PC-9 (cell line): Measurements from ENCODE around the gene CPD. TPM values are rescaled to one million over a fixed set of nuclear protein-coding genes. Genes with fewer than 3 reads are reported as not detected.

Source experiments
- BruUV-seq: library from RNA; stranded (reverse); fragments of 400-500 nt; replicated peaks from 2 replicates; lab custom pipeline; 2021; lab: Mats Ljungman, UMichigan
- CTCF ChIA-PET: fragments of 300-600 bp; sonication (Branson Sonifier 250); formaldehyde crosslinking; loops from one replicate; lab custom pipeline; 2022; ENCODE audit warnings: antibody characterized with exemption; lab: Charles Lee
- POLR2A ChIA-PET: fragments of 300-600 bp; sonication (Branson Sonifier 250); formaldehyde crosslinking; loops from one replicate; lab custom pipeline; 2022; ENCODE audit warnings: antibody characterized with exemption; ENCODE audit not compliant: unreplicated experiment; lab: Charles Lee
- DNase-seq, 2 experiments: peaks; one replicate each; pipeline versions ENCODE4 v3.0.0 to v3.0.0-alpha.2; 2015 to 2022; ENCODE audit warnings: mixed read lengths in 1 of 2
- H2AFZ ChIP-seq: fragments of 200-600 bp; sonication (generic); 2 replicates; pipeline ENCODE4 v1.8.1; 2017; ENCODE audit warnings: antibody characterized with exemption
- H3F3A ChIP-seq: fragments of 200-600 bp; sonication (generic); 2 replicates; pipeline ENCODE4 v1.8.1; 2017; ENCODE audit warnings: antibody characterized with exemption, mild to moderate bottlenecking, low read depth; ENCODE audit not compliant: insufficient read depth
- H3K27ac ChIP-seq: fragments of 200-600 bp; sonication (generic); 2 replicates; pipeline ENCODE4 v1.6.1; 2016; ENCODE audit warnings: mixed run types
- H3K27me3 ChIP-seq: fragments of 200-600 bp; sonication (generic); 2 replicates; pipeline ENCODE4 v1.6.1; 2016; ENCODE audit warnings: low read depth, mixed run types; ENCODE audit not compliant: insufficient read depth
- H3K36me3 ChIP-seq: fragments of 200-600 bp; sonication (generic); 2 replicates; pipeline ENCODE4 v1.6.1; 2016; ENCODE audit warnings: low read depth, mixed run types
- H3K4me1 ChIP-seq: fragments of 200-600 bp; sonication (generic); replicated peaks from 2 replicates; pipeline ENCODE4 v1.6.1; 2016; ENCODE audit warnings: mixed run types; ENCODE audit not compliant: insufficient read depth
- H3K4me2 ChIP-seq: fragments of 200-600 bp; sonication (generic); 2 replicates; pipeline ENCODE4 v1.6.1; 2017; ENCODE audit warnings: mixed run types
- H3K4me3 ChIP-seq: fragments of 200-600 bp; sonication (generic); 2 replicates; pipeline ENCODE4 v1.6.1; 2016; ENCODE audit warnings: mixed run types
- H3K79me2 ChIP-seq: fragments of 200-600 bp; sonication (generic); 2 replicates; pipeline ENCODE4 v1.6.1; 2017; ENCODE audit warnings: low read depth, mixed run types
- H3K9me2 ChIP-seq: fragments of 200-600 bp; sonication (generic); 2 replicates; pipeline ENCODE4 v1.8.1; 2017; ENCODE audit warnings: mild to moderate bottlenecking; ENCODE audit not compliant: insufficient read depth
- H3K9me3 ChIP-seq: fragments of 200-600 bp; sonication (generic); 2 replicates; pipeline ENCODE4 v1.8.1; 2016; ENCODE audit warnings: low read depth; ENCODE audit not compliant: insufficient read depth
- H4K20me1 ChIP-seq: fragments of 200-600 bp; sonication (generic); 2 replicates; pipeline ENCODE4 v1.8.1; 2017; ENCODE audit not compliant: insufficient read depth
- EZH2 ChIP-seq: fragments of 200-600 bp; sonication (generic); IDR thresholded peaks from 2 replicates; pipeline ENCODE4 v1.8.0; 2017; ENCODE audit warnings: antibody characterized with exemption, low read depth
- intact Hi-C: fragments of 100-400 bp; cut with micrococcal nuclease; formaldehyde crosslinking; loops from one replicate; pipeline ENCODE4 v1.10.0; 2022; ENCODE audit not compliant: unreplicated experiment
- total RNA-seq: library from RNA; stranded (reverse); gene quantifications from 2 replicates; pipeline ENCODE4 v1.2.3, GENCODE V29; 2021
- TF ChIP-seq, protein P1 (sequence below): fragments of 200-600 bp; sonication (generic); conservative IDR thresholded peaks from 2 replicates; pipeline ENCODE4 v1.6.1; 2017; ENCODE audit warnings: mixed run types, antibody characterized with exemption, mild to moderate bottlenecking, moderate library complexity

Gene CPD
- total RNA-seq, 1 experiment from 2014 or later: 55.0 TPM

DNA sequence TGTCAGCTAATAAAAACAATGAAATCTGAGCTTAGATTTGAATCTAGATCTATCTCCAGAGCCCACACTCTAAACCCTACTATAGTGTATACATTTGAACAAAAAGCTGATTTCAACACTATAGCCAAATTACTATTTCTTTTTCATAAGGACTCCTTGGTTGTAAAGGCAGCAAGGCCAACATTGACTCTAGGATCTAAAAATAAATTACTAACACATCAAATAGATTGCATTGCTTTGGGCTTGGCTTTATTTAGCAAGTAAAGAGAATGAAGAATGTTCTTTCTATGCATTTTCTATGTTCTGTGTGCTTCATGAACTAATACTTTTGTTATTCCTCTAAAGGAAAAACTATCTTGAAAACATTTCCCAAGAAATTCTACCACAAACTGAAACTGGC lies 103.8 kb downstream of the CPD start:
- H3K4me3 ChIP-seq: no peak overlapping the region
- CTCF ChIA-PET: no interaction called here
- no peak for DNase-seq
- no TSS peak for BruUV-seq
- H3F3A ChIP-seq: peaks cover 15% of the 10 kb centered on the region; the same call in 1 of the 2 replicates
- peaks cover 5% of the 10 kb centered on the region for H3K4me1 ChIP-seq
- no peaks in the 10 kb centered on the region for H3K9me3 ChIP-seq
- no peak overlapping the region for H3K27ac ChIP-seq
- H3K27me3 ChIP-seq: no peaks in the 10 kb centered on the region
- H4K20me1 ChIP-seq: peaks cover 4% of the 10 kb centered on the region; the same call in 1 of the 2 replicates
- H2AFZ ChIP-seq: no peak overlapping the region
- POLR2A ChIA-PET: interaction anchor here (0.5 kb wide), 1 partner anchor 173 kb away, joined by 5 read pairs; no protein-coding TSS in a partner anchor
- H3K9me2 ChIP-seq: no peaks in the 10 kb centered on the region
- H3K4me2 ChIP-seq: no peak overlapping the region
- H3K79me2 ChIP-seq: peaks cover 19% of the 10 kb centered on the region
- peaks cover 58% of the 10 kb centered on the region for H3K36me3 ChIP-seq
- no peak for TF ChIP-seq EZH2
- TF ChIP-seq, protein P1, sequence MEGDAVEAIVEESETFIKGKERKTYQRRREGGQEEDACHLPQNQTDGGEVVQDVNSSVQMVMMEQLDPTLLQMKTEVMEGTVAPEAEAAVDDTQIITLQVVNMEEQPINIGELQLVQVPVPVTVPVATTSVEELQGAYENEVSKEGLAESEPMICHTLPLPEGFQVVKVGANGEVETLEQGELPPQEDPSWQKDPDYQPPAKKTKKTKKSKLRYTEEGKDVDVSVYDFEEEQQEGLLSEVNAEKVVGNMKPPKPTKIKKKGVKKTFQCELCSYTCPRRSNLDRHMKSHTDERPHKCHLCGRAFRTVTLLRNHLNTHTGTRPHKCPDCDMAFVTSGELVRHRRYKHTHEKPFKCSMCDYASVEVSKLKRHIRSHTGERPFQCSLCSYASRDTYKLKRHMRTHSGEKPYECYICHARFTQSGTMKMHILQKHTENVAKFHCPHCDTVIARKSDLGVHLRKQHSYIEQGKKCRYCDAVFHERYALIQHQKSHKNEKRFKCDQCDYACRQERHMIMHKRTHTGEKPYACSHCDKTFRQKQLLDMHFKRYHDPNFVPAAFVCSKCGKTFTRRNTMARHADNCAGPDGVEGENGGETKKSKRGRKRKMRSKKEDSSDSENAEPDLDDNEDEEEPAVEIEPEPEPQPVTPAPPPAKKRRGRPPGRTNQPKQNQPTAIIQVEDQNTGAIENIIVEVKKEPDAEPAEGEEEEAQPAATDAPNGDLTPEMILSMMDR: no peak
- intact Hi-C loops: no loop called here

DNA sequence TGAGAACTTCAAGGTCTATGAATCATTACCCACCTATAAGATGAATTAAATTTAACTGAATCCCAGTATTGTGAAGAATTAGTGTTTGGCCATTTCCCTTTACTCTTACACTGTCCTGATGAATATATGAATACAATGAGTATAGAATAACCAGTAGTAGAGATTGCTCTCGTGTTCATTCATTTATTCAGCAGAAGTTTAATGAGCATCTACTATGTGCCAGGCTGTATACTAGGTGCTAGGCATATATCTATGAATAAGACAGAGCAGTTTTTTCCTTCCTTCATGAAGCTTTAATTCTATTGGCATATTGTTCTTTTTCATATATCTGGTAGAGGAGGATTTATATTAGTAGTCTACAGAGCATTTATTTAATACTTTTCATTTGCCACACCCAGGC lies 104.4 kb downstream of the CPD start:
- Histone ChIP-seq H3K9me2 (no peaks in the 10 kb centered on the region), H2AFZ (no peak overlapping the region), H3K27me3 (no peaks in the 10 kb centered on the region), H3K27ac (no peak overlapping the region), H3K9me3 (no peaks in the 10 kb centered on the region), H4K20me1 (peaks cover 4% of the 10 kb centered on the region; the same call in 1 of the 2 replicates), H3K4me1 (peaks cover 3% of the 10 kb centered on the region), H3K4me2 (no peak overlapping the region), H3K79me2 (peaks cover 12% of the 10 kb centered on the region), H3K4me3 (no peak overlapping the region), H3K36me3 (peaks cover 61% of the 10 kb centered on the region), H3F3A (peaks cover 15% of the 10 kb centered on the region; the same call in 1 of the 2 replicates)
- no TSS peak for BruUV-seq
- TF ChIP-seq EZH2: no peak
- TF ChIP-seq, protein P1: no peak
- ChIA-PET POLR2A (no interaction called here), CTCF (no interaction called here)
- intact Hi-C loops: no loop called here
- no peak for DNase-seq

DNA sequence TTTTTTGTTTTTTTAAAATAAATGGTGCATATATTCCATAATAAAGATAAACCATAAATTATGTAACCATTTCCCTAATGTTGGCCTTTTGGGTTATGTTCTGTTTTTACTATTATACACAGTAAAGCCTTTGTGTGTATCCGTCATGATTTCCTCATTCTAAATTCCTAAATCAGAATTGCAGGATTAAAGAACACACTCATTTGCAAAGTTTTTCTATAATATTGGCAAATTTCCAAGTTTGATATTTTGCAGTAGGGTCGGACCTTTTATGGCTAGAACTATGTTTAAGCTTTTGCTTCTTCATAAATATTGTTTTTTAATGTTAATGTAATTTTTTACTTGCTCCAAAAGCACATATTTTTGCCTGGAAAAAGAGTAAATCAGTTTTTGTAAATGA lies 115.1 kb downstream of the CPD start:
- BruUV-seq: no TSS peak
- H3K27ac ChIP-seq: no peak overlapping the region

More for the DNA sequence above, 115.1 kb downstream of the CPD start:
- H3K4me3 ChIP-seq: no peak overlapping the region
- no peak for DNase-seq
- no peaks in the 10 kb centered on the region for H3K27me3 ChIP-seq
- TF ChIP-seq, protein P1: no peak
- TF ChIP-seq EZH2: no peak
- no peaks in the 10 kb centered on the region for H3K79me2 ChIP-seq
- peaks cover 5% of the 10 kb centered on the region; the same call in 1 of the 2 replicates for H3F3A ChIP-seq
- no peaks in the 10 kb centered on the region for H3K9me3 ChIP-seq
- no peaks in the 10 kb centered on the region for H3K9me2 ChIP-seq
- CTCF ChIA-PET: no interaction called here
- POLR2A ChIA-PET: interaction anchor here (0.5 kb wide), 1 partner anchor 9 kb away, joined by 4 read pairs; no protein-coding TSS in a partner anchor
- H3K4me1 ChIP-seq: no peaks in the 10 kb centered on the region
- intact Hi-C loops: no loop called here
- H3K4me2 ChIP-seq: no peak overlapping the region
- no peaks in the 10 kb centered on the region for H4K20me1 ChIP-seq
- peaks cover 46% of the 10 kb centered on the region for H3K36me3 ChIP-seq
- no peak overlapping the region for H2AFZ ChIP-seq
